Panc1 (cell line): ENCODE data around the gene CSNK1G1. TPM values are rescaled to one million over a fixed set of nuclear protein-coding genes. Genes with fewer than 3 reads are reported as not detected.
"Not testable (repeated sequence)": the region's sequence is repeated elsewhere in the genome, so short reads cannot be mapped to it uniquely, and the experiment has no call there.

Source experiments
- ATAC-seq: fragments of 200-7000 bp; cut with Tn5 transposase; 2 replicates; pipeline ENCODE4 v1.9.1; 2020; ENCODE audit warnings: mild to moderate bottlenecking, moderate library complexity
- BruUV-seq: library from RNA; stranded (reverse); fragments of 400-500 nt; replicated peaks from 2 replicates; lab custom pipeline; 2021; lab: Mats Ljungman, UMichigan
- CTCF ChIA-PET: fragments of 300-600 bp; sonication (Branson Sonifier 250); formaldehyde crosslinking; loops from one replicate; lab custom pipeline; 2022; ENCODE audit warnings: antibody characterized with exemption; lab: Charles Lee
- POLR2A ChIA-PET: fragments of 300-600 bp; sonication (Branson Sonifier 250); formaldehyde crosslinking; loops from one replicate; lab custom pipeline; 2022; ENCODE audit warnings: antibody characterized with exemption; lab: Charles Lee
- DNase-seq: peaks from one replicate; pipeline ENCODE4 v3.0.0-alpha.2; 2010; ENCODE audit warnings: low read depth, low spot score
- H3K27ac ChIP-seq: 2 replicates; pipeline ENCODE4 v1.5.1; 2011; ENCODE audit warnings: mild to moderate bottlenecking, low read length, inconsistent platforms
- H3K27me3 ChIP-seq: fragments of 200-500 bp; sonication (Bioruptor generic); 2 replicates; pipeline ENCODE4 v1.6.0; 2014; ENCODE audit warnings: low read length, inconsistent platforms; ENCODE audit not compliant: control insufficient read depth, insufficient read depth
- H3K36me3 ChIP-seq: fragments of 200-500 bp; sonication (Bioruptor generic); 2 replicates; pipeline ENCODE4 v1.5.1; 2014; ENCODE audit warnings: inconsistent platforms, mild to moderate bottlenecking, low read length, moderate library complexity; ENCODE audit not compliant: control insufficient read depth, insufficient read depth
- H3K4me1 ChIP-seq: 2 replicates; pipeline ENCODE4 v1.5.1; 2011; ENCODE audit warnings: inconsistent platforms, mild to moderate bottlenecking, low read length, moderate library complexity; ENCODE audit not compliant: control insufficient read depth, insufficient read depth
- H3K4me3 ChIP-seq, 2 experiments: 2 replicates each; pipeline ENCODE4 v1.5.1; 2011 to 2012; ENCODE audit warnings: low read depth in 2 of 2, low read length in 2 of 2, mild to moderate bottlenecking in 2 of 2, inconsistent platforms in 1 of 2, moderate library complexity in 1 of 2
- H3K9me3 ChIP-seq: fragments of 200-500 bp; sonication (Bioruptor generic); 2 replicates; pipeline ENCODE4 v1.5.1; 2014; ENCODE audit warnings: low read depth, mild to moderate bottlenecking, inconsistent platforms, low read length, moderate library complexity; ENCODE audit not compliant: control insufficient read depth, insufficient read depth
- POLR2AphosphoS5 ChIP-seq: IDR thresholded peaks from 2 replicates; pipeline ENCODE4 v1.6.1; 2012; ENCODE audit warnings: mild to moderate bottlenecking, low read depth, low read length, moderate library complexity
- SIN3A ChIP-seq: IDR thresholded peaks from 2 replicates; pipeline ENCODE4 v1.6.1; 2012; ENCODE audit warnings: low read depth, mild to moderate bottlenecking, low read length, moderate library complexity, borderline replicate concordance; ENCODE audit not compliant: insufficient read depth
- TCF7L2 ChIP-seq: IDR thresholded peaks from 2 replicates; pipeline ENCODE4 v1.6.1; 2011; ENCODE audit warnings: mild to moderate bottlenecking, low read depth, low read length, inconsistent platforms
- in situ Hi-C: cut with HindIII; loops from 2 replicates; pipeline ENCODE4 v1.10.0; 2016; ENCODE audit warnings: low sequenced_read_pairs, low pct_unique_long_range_greater_than_20kb
- intact Hi-C: fragments of 100-400 bp; cut with micrococcal nuclease; formaldehyde crosslinking; loops from one replicate; pipeline ENCODE4 v1.10.0; 2022; ENCODE audit not compliant: unreplicated experiment
- total RNA-seq: library from RNA; stranded (reverse); gene quantifications from one replicate; pipeline ENCODE4 v1.2.1, GENCODE V29; 2021; ENCODE audit not compliant: unreplicated experiment
- TF ChIP-seq, protein P1 (sequence below), 2 experiments: IDR thresholded peaks; 2 replicates each; pipeline ENCODE4 v1.6.1; 2011 to 2012; ENCODE audit warnings: low read depth in 2 of 2, control low read depth in 1 of 2, low read length in 1 of 2, mild to moderate bottlenecking in 1 of 2, moderate library complexity in 1 of 2; ENCODE audit not compliant: insufficient read depth in 1 of 2
- TF ChIP-seq, protein P2 (sequence below): fragments of 450-650 bp; IDR thresholded peaks from 2 replicates; pipeline ENCODE4 v1.5.1; 2017; ENCODE audit warnings: mild to moderate bottlenecking

The CSNK1G1 gene
- total RNA-seq, 1 experiment from 2014 or later: 22.8 TPM

- Histone ChIP-seq H3K4me3 (no peak overlapping the region), H3K27ac (no peak overlapping the region), H3K27me3 (no peaks in the 10 kb centered on the region), H3K9me3 (no peaks in the 10 kb centered on the region), H3K36me3 (no peaks in the 10 kb centered on the region), H3K4me1 (no peaks in the 10 kb centered on the region)
- ChIA-PET CTCF (no interaction called here), POLR2A (interaction anchor here (0.7 kb wide), 1 partner anchor 119 kb away, joined by 19 read pairs; no protein-coding TSS in a partner anchor)
- in situ Hi-C loops (no loop called here), intact Hi-C loops (no loop called here)
- DNase-seq (no peak), ATAC-seq (no peak)
- TF ChIP-seq SIN3A: no peak
- TF ChIP-seq, protein P1, sequence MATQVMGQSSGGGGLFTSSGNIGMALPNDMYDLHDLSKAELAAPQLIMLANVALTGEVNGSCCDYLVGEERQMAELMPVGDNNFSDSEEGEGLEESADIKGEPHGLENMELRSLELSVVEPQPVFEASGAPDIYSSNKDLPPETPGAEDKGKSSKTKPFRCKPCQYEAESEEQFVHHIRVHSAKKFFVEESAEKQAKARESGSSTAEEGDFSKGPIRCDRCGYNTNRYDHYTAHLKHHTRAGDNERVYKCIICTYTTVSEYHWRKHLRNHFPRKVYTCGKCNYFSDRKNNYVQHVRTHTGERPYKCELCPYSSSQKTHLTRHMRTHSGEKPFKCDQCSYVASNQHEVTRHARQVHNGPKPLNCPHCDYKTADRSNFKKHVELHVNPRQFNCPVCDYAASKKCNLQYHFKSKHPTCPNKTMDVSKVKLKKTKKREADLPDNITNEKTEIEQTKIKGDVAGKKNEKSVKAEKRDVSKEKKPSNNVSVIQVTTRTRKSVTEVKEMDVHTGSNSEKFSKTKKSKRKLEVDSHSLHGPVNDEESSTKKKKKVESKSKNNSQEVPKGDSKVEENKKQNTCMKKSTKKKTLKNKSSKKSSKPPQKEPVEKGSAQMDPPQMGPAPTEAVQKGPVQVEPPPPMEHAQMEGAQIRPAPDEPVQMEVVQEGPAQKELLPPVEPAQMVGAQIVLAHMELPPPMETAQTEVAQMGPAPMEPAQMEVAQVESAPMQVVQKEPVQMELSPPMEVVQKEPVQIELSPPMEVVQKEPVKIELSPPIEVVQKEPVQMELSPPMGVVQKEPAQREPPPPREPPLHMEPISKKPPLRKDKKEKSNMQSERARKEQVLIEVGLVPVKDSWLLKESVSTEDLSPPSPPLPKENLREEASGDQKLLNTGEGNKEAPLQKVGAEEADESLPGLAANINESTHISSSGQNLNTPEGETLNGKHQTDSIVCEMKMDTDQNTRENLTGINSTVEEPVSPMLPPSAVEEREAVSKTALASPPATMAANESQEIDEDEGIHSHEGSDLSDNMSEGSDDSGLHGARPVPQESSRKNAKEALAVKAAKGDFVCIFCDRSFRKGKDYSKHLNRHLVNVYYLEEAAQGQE (IDR thresholded peaks at IDR 0.05; ENCODE audit: insufficient read depth in 1 of 2, low read depth in 2 of 2, low read length in 1 of 2): no peak
- TF ChIP-seq, protein P2, sequence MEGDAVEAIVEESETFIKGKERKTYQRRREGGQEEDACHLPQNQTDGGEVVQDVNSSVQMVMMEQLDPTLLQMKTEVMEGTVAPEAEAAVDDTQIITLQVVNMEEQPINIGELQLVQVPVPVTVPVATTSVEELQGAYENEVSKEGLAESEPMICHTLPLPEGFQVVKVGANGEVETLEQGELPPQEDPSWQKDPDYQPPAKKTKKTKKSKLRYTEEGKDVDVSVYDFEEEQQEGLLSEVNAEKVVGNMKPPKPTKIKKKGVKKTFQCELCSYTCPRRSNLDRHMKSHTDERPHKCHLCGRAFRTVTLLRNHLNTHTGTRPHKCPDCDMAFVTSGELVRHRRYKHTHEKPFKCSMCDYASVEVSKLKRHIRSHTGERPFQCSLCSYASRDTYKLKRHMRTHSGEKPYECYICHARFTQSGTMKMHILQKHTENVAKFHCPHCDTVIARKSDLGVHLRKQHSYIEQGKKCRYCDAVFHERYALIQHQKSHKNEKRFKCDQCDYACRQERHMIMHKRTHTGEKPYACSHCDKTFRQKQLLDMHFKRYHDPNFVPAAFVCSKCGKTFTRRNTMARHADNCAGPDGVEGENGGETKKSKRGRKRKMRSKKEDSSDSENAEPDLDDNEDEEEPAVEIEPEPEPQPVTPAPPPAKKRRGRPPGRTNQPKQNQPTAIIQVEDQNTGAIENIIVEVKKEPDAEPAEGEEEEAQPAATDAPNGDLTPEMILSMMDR: no peak
- TF ChIP-seq TCF7L2: no peak
- TF ChIP-seq POLR2AphosphoS5: no peak
- BruUV-seq: no TSS peak
Observed at GRCh38 chr15:64333516-64333915, 22.5 kb downstream of the CSNK1G1 start.

DNA sequence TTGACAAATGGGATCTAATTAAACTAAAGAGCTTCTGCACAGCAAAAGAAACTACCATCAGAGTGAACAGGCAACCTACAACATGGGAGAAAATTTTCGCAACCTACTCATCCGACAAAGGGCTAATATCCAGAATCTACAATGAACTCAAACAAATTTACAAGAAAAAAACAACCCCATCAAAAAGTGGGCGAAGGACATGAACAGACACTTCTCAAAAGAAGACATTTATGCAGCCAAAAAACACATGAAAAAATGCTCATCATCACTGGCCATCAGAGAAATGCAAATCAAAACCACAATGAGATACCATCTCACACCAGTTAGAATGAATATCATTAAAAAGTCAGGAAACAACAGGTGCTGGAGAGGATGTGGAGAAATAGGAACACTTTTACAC is 24.3 kb downstream of the CSNK1G1 start:
- BruUV-seq, H3K36me3 ChIP-seq, CTCF ChIA-PET, H3K27ac ChIP-seq, DNase-seq, POLR2A ChIA-PET, H3K9me3 ChIP-seq, ATAC-seq, in situ Hi-C loops, intact Hi-C loops, H3K4me3 ChIP-seq, H3K4me1 ChIP-seq, H3K27me3 ChIP-seq: not testable (repeated sequence)

- H3K4me3 ChIP-seq, H3K4me1 ChIP-seq, H3K27me3 ChIP-seq, H3K9me3 ChIP-seq, in situ Hi-C loops, CTCF ChIA-PET, H3K27ac ChIP-seq, intact Hi-C loops, H3K36me3 ChIP-seq, BruUV-seq, ATAC-seq, DNase-seq, POLR2A ChIA-PET: not testable (repeated sequence)
Observed at GRCh38 chr15:64326975-64327374, 29.0 kb downstream of the CSNK1G1 start.

GRCh38 chr15:64326458-64326857 is 29.5 kb downstream of the CSNK1G1 start:
- DNase-seq, CTCF ChIA-PET, POLR2A ChIA-PET, H3K9me3 ChIP-seq, H3K27me3 ChIP-seq, ATAC-seq, H3K36me3 ChIP-seq, in situ Hi-C loops, BruUV-seq, H3K27ac ChIP-seq, H3K4me3 ChIP-seq, intact Hi-C loops, H3K4me1 ChIP-seq: not testable (repeated sequence)
